ENCODE results near the gene GRAMD1A. TPM values are rescaled to one million over a fixed set of nuclear protein-coding genes. Genes with fewer than 3 reads are reported as not detected.

GRAMD1A gene
- total RNA-seq, 3 donors from 2014 or later (not counting 1 experiment from before 2014, with no cell fraction given) = 57.6 to 80.3 (median 66.6) TPM

- Mint-ChIP-seq H3K36me3 (no peaks in the 10 kb centered on the region), H3K4me3 (peak overlapping the region; percentile 81), H3K27me3 (ENCODE audit: low read depth in 2 of 2) (peaks cover 13 to 21% of the 10 kb centered on the region in 2 donors), H3K4me1 (peaks cover 21 to 40% of the 10 kb centered on the region in 2 donors), H3K9me3 (no peaks in the 10 kb centered on the region), H3K27ac (peak overlapping the region in 1 of 2 donors; percentile 69)
- WGBS (ENCODE audit: insufficient coverage) = 18% methylated on average over 36 of the region's 39 CpGs
- TF ChIP-seq, protein P1, sequence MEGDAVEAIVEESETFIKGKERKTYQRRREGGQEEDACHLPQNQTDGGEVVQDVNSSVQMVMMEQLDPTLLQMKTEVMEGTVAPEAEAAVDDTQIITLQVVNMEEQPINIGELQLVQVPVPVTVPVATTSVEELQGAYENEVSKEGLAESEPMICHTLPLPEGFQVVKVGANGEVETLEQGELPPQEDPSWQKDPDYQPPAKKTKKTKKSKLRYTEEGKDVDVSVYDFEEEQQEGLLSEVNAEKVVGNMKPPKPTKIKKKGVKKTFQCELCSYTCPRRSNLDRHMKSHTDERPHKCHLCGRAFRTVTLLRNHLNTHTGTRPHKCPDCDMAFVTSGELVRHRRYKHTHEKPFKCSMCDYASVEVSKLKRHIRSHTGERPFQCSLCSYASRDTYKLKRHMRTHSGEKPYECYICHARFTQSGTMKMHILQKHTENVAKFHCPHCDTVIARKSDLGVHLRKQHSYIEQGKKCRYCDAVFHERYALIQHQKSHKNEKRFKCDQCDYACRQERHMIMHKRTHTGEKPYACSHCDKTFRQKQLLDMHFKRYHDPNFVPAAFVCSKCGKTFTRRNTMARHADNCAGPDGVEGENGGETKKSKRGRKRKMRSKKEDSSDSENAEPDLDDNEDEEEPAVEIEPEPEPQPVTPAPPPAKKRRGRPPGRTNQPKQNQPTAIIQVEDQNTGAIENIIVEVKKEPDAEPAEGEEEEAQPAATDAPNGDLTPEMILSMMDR (IDR thresholded peaks at IDR 0.05) = no peak
- no peaks in the 10 kb centered on the region for H3K9me3 ChIP-seq (ENCODE audit: control insufficient read depth, insufficient read depth, low read length)
- H3K36me3 ChIP-seq (ENCODE audit: control insufficient read depth, insufficient read depth, low read length) = no peaks in the 10 kb centered on the region
- intact Hi-C loops (cut with micrococcal nuclease) = no loop called here
- H3K27me3 ChIP-seq (ENCODE audit: control insufficient read depth, insufficient read depth, low read length) = no peaks in the 10 kb centered on the region
- ATAC-seq (peak; percentile 11 to 28 (median 24)), DNase-seq (peak in 1 of 2 donors; percentile 33)
- peak overlapping the region; percentile 13 for H3K4me3 ChIP-seq (ENCODE audit: low read length)
- H3K27ac ChIP-seq (ENCODE audit: low read length) = peak overlapping the region; percentile 43
- peaks cover 44% of the 10 kb centered on the region for H3K4me1 ChIP-seq (ENCODE audit: control insufficient read depth, insufficient read depth, low read length)
Measured at GRCh38 chr19:35039881-35040825, 40.0 kb downstream of the GRAMD1A start.

DNA sequence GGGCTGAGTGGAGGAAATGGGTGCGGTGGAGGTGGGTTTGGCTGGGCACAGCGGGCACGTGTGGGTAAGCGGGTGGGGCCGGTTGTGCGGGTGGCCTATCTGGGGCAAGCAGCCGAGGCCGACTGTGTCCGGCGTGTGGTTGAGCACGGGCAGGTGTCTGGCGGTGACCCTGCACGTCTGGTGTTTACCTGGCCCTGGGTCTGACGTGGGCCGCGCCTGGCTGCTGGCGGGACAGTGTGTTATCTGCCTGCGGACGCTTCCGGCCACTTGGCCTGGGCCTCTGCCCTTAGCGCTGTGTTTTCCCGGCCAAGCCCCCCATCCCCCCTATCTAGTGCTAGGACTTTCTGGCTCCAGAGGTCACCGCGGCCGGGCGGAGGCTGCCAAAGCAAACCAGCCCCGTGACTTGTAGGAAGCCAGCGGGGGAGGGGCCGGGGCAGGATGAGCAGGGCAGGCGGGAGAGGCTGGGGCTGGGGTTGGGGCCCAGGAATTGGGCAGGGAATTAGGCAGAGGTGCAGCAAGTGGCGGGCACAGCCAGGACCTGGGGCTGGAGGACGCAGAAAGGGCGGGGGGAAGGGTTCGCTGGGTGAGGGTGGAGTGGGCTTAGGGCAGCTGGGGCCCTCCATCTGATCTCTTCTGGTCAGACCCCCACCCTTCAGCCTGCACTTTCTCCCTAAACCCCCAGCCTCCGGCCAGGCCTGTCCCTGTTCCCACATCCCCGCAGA lies 40.9 kb downstream of the GRAMD1A start:
- peaks cover 49% of the 10 kb centered on the region for H3K4me1 ChIP-seq (ENCODE audit: control insufficient read depth, insufficient read depth, low read length)
- H3K9me3 Mint-ChIP-seq = no peaks in the 10 kb centered on the region
- H3K36me3 Mint-ChIP-seq = no peaks in the 10 kb centered on the region
- TF ChIP-seq, protein P1 (IDR thresholded peaks at IDR 0.05) = no peak
- H3K27me3 Mint-ChIP-seq (ENCODE audit: low read depth in 2 of 2) = peaks cover 15 to 23% of the 10 kb centered on the region in 2 donors
- no peaks in the 10 kb centered on the region for H3K36me3 ChIP-seq (ENCODE audit: control insufficient read depth, insufficient read depth, low read length)
- DNase-seq = peak; percentile 27 to 42
- intact Hi-C loops (cut with micrococcal nuclease) = no loop called here
- H3K4me3 ChIP-seq (ENCODE audit: low read length) = peak overlapping the region; percentile 8
- H3K4me1 Mint-ChIP-seq = peaks cover 21 to 45% of the 10 kb centered on the region in 2 donors
- H3K9me3 ChIP-seq (ENCODE audit: control insufficient read depth, insufficient read depth, low read length) = no peaks in the 10 kb centered on the region
- H3K27ac ChIP-seq (ENCODE audit: low read length) = peak overlapping the region; percentile 38
- peak; percentile 53 to 62 (median 55) for ATAC-seq
- no peaks in the 10 kb centered on the region for H3K27me3 ChIP-seq (ENCODE audit: control insufficient read depth, insufficient read depth, low read length)
- WGBS (ENCODE audit: insufficient coverage) = 9% methylated on average over 35 of the region's 36 CpGs
- H3K27ac Mint-ChIP-seq = peak overlapping the region in 1 of 2 donors; percentile 69
- peak overlapping the region; percentile 81 for H3K4me3 Mint-ChIP-seq

- H3K4me3 ChIP-seq (ENCODE audit: low read length) = peak within 1 kb of the TSS; percentile 13
Measured at GRCh38 chr19:35041548-35042055, 41.5 kb downstream of the GRAMD1A start, which contains the start of gene HPN. Gene HPN, plus strand, starts transcription at chr19:35041721. Its CDS starts 786 bp downstream, at chr19:35042507.

More at GRCh38 chr19:35041548-35042055, 41.5 kb downstream of the GRAMD1A start, which contains the start of gene HPN:
- H3K27me3 ChIP-seq (ENCODE audit: control insufficient read depth, insufficient read depth, low read length) = no peaks in the 10 kb centered on the region
- Mint-ChIP-seq H3K27ac (peak within 1 kb of the TSS in 1 of 2 donors; percentile 69), H3K27me3 (ENCODE audit: low read depth in 2 of 2) (peaks cover 15 to 23% of the 10 kb centered on the region in 2 donors), H3K4me1 (peaks cover 21 to 45% of the 10 kb centered on the region in 2 donors), H3K9me3 (no peaks in the 10 kb centered on the region), H3K36me3 (no peaks in the 10 kb centered on the region), H3K4me3 (peak within 1 kb of the TSS; percentile 81)
- ATAC-seq (no peak), DNase-seq (no peak)
- WGBS (ENCODE audit: insufficient coverage) = 77% methylated on average over 16 of the region's 19 CpGs
- peaks cover 49% of the 10 kb centered on the region for H3K4me1 ChIP-seq (ENCODE audit: control insufficient read depth, insufficient read depth, low read length)
- TF ChIP-seq, protein P1 (IDR thresholded peaks at IDR 0.05) = no peak
- intact Hi-C loops (cut with micrococcal nuclease) = no loop called here
- H3K36me3 ChIP-seq (ENCODE audit: control insufficient read depth, insufficient read depth, low read length) = no peaks in the 10 kb centered on the region
- no peaks in the 10 kb centered on the region for H3K9me3 ChIP-seq (ENCODE audit: control insufficient read depth, insufficient read depth, low read length)
- peak within 1 kb of the TSS; percentile 43 for H3K27ac ChIP-seq (ENCODE audit: low read length)
